ENCODE results near the gene OLFML3. TPM values are rescaled to one million over a fixed set of nuclear protein-coding genes. Genes with fewer than 3 reads are reported as not detected.

The OLFML3 gene
- total RNA-seq, 4 donors from 2014 or later: 20.2 to 28.3 (median 24.8) TPM

GRCh38 chr1:114026797-114027196 lies 47.5 kb downstream of the OLFML3 start:
- Histone ChIP-seq H3K36me3 (no peaks in the 10 kb centered on the region), H3K27ac (no peak overlapping the region), H3K4me1 (no peaks in the 10 kb centered on the region), H3K27me3 (no peaks in the 10 kb centered on the region), H3K9me3 (no peaks in the 10 kb centered on the region), H3K4me3 (replicated peaks in 1 of 3) (no peak overlapping the region)
- TF ChIP-seq CTCF (IDR thresholded peaks at IDR 0.05) (no peak), POLR2A (IDR thresholded peaks at IDR 0.05) (no peak)
- no peak for DNase-seq
- WGBS, 2 donors: 67 to 83% methylated on average over 6 of the region's 6 CpGs
- intact Hi-C loops (cut with DNase I): no loop called here

Other genes with a start within 250 kb of the OLFML3 start
- gene PHTF1, start 220.0 kb upstream of the OLFML3 start, total RNA-seq: 10 to 100 TPM; 14.4 to 25.4 (median 20.9) TPM
- gene RSBN1, start 167.0 kb upstream of the OLFML3 start, total RNA-seq: 10 to 100 TPM; 23.7 to 31.5 (median 26.8) TPM
- 1 to 10 TPM in 2 of 4 donors, under 1 TPM in 1, not detected in 1; 0.89 to 6.2 (median 2.6) TPM for gene PTPN22, start 107.8 kb upstream of the OLFML3 start, total RNA-seq
- under 1 TPM; 0.13 to 0.89 (median 0.50) TPM for gene BCL2L15, start 91.9 kb upstream of the OLFML3 start, total RNA-seq
- gene AP4B1, start 74.7 kb upstream of the OLFML3 start, total RNA-seq: 10 to 100 TPM in 3 of 4 donors, 1 to 10 TPM in 1; 9.7 to 14.8 (median 14.0) TPM
- gene DCLRE1B, start 74.1 kb upstream of the OLFML3 start, total RNA-seq: 1 to 10 TPM; 3.2 to 5.0 (median 4.1) TPM
- gene HIPK1, start 50.1 kb upstream of the OLFML3 start, total RNA-seq: 100 to 1,000 TPM in 1 of 4 donors, 10 to 100 TPM in 3; 65.8 to 102 (median 84.7) TPM
- gene SYT6, start 174.4 kb downstream of the OLFML3 start, total RNA-seq: 1 to 10 TPM in 1 of 4 donors, not detected in 3; 1.4 TPM